ENCODE data around the gene AASDHPPT.

DNA sequence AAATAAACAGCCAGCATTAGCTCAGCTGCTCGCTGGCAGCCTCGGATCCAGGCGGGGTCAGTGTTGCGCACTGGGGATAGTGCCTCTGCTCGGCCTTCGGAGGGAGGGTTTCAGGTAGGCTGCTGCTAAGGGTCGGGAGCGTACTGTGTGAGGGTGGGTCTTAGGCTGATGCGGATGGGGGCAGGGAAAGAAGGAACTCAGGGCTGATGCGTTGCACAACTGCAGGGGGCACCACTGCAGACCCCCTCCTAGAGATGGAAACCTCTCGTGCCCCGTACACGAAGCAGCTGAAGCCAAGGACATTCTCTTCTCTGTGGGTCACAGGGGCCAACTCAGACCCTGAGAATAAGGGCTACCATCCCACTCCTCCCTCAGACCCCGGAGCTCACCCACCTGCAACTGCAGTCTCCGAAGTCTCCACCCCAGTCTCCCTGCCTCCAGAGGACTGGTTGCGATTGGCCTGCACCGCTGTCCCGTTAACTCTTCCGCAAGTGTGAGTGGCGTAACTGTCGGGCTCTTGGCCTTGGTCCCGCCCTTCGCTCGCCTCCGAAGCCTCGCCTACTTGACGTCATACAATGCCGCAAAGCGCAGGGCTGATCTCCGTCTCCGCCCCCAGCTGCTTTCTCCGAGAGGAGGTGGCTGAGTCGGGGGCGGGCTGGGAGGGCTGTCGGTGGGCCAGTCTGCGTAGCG, 398 bp upstream of the AASDHPPT start, which contains the start of gene KBTBD3:
- TF ChIP-seq, protein P1, sequence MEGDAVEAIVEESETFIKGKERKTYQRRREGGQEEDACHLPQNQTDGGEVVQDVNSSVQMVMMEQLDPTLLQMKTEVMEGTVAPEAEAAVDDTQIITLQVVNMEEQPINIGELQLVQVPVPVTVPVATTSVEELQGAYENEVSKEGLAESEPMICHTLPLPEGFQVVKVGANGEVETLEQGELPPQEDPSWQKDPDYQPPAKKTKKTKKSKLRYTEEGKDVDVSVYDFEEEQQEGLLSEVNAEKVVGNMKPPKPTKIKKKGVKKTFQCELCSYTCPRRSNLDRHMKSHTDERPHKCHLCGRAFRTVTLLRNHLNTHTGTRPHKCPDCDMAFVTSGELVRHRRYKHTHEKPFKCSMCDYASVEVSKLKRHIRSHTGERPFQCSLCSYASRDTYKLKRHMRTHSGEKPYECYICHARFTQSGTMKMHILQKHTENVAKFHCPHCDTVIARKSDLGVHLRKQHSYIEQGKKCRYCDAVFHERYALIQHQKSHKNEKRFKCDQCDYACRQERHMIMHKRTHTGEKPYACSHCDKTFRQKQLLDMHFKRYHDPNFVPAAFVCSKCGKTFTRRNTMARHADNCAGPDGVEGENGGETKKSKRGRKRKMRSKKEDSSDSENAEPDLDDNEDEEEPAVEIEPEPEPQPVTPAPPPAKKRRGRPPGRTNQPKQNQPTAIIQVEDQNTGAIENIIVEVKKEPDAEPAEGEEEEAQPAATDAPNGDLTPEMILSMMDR (IDR thresholded peaks at IDR 0.05; ENCODE audit: low read length), result peak; percentile 70
- no peak for TF ChIP-seq EZH2 (IDR thresholded peaks at IDR 0.05; ENCODE audit: borderline replicate concordance, low read length)

Data from OCI-LY1 (cell line).